ENCODE results near the gene FBXL13.
"Not testable (repeated sequence)": the region's sequence is repeated elsewhere in the genome, so short reads cannot be mapped to it uniquely, and the experiment has no call there.

The FBXL13 gene

GRCh38 chr7:103056006-103056405, 18.6 kb downstream of the FBXL13 start:
- not testable (repeated sequence) for H3K27me3 ChIP-seq (ENCODE audit: control insufficient read depth in 1 of 2, insufficient read depth in 2 of 2, low read length in 2 of 2); H3K4me1 ChIP-seq (ENCODE audit: insufficient read depth, low read length); H3K9me3 ChIP-seq (ENCODE audit: low read length); H3K27ac ChIP-seq (ENCODE audit: low read depth, low read length); H3K36me3 ChIP-seq (ENCODE audit: insufficient read depth, low read length); H3K4me3 ChIP-seq (ENCODE audit: low read depth in 1 of 2, low read length in 2 of 2); H3K9ac ChIP-seq (ENCODE audit: low read length)

GRCh38 chr7:103051519-103051918, 23.1 kb downstream of the FBXL13 start:
- no peak overlapping the region for H3K27ac ChIP-seq (ENCODE audit: low read depth, low read length)
- no peaks in the 10 kb centered on the region for H3K9me3 ChIP-seq (ENCODE audit: low read length)
- no peaks in the 10 kb centered on the region for H3K27me3 ChIP-seq (ENCODE audit: control insufficient read depth in 1 of 2, insufficient read depth in 2 of 2, low read length in 2 of 2)
- H3K4me1 ChIP-seq (ENCODE audit: insufficient read depth, low read length), result no peaks in the 10 kb centered on the region
- H3K9ac ChIP-seq (ENCODE audit: low read length), result no peak overlapping the region
- no peaks in the 10 kb centered on the region for H3K36me3 ChIP-seq (ENCODE audit: insufficient read depth, low read length)
- no peak overlapping the region for H3K4me3 ChIP-seq (ENCODE audit: low read depth in 1 of 2, low read length in 2 of 2)

DNA sequence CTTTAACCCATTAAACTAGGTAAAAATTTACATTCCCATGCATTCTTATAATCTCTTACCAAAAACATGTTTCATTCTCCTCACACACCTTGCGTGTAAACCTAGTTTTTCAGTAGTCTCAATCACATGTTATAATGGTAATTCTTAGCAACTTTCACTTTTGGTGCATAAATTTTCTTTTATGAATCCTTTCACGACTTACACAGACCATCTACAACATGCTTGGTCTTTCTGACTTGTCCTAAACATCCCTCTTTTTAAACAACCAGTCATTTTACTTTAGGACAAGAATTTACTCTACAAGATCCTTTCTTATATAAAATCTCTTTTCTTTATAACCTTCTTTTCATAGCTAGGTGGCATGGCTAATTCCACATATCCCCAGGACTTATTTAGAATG, 25.8 kb downstream of the FBXL13 start:
- Histone ChIP-seq H3K4me1 (ENCODE audit: insufficient read depth, low read length) (no peaks in the 10 kb centered on the region), H3K27me3 (ENCODE audit: control insufficient read depth in 1 of 2, insufficient read depth in 2 of 2, low read length in 2 of 2) (no peaks in the 10 kb centered on the region), H3K4me3 (ENCODE audit: low read depth in 1 of 2, low read length in 2 of 2) (no peak overlapping the region), H3K9me3 (ENCODE audit: low read length) (no peaks in the 10 kb centered on the region), H3K9ac (ENCODE audit: low read length) (no peak overlapping the region), H3K36me3 (ENCODE audit: insufficient read depth, low read length) (no peaks in the 10 kb centered on the region), H3K27ac (ENCODE audit: low read depth, low read length) (no peak overlapping the region)

GRCh38 chr7:103041815-103042214, 32.8 kb downstream of the FBXL13 start:
- H3K27ac ChIP-seq (ENCODE audit: low read depth, low read length); H3K9me3 ChIP-seq (ENCODE audit: low read length); H3K36me3 ChIP-seq (ENCODE audit: insufficient read depth, low read length); H3K9ac ChIP-seq (ENCODE audit: low read length); H3K27me3 ChIP-seq (ENCODE audit: control insufficient read depth in 1 of 2, insufficient read depth in 2 of 2, low read length in 2 of 2); H3K4me3 ChIP-seq (ENCODE audit: low read depth in 1 of 2, low read length in 2 of 2); H3K4me1 ChIP-seq (ENCODE audit: insufficient read depth, low read length): not testable (repeated sequence)

DNA sequence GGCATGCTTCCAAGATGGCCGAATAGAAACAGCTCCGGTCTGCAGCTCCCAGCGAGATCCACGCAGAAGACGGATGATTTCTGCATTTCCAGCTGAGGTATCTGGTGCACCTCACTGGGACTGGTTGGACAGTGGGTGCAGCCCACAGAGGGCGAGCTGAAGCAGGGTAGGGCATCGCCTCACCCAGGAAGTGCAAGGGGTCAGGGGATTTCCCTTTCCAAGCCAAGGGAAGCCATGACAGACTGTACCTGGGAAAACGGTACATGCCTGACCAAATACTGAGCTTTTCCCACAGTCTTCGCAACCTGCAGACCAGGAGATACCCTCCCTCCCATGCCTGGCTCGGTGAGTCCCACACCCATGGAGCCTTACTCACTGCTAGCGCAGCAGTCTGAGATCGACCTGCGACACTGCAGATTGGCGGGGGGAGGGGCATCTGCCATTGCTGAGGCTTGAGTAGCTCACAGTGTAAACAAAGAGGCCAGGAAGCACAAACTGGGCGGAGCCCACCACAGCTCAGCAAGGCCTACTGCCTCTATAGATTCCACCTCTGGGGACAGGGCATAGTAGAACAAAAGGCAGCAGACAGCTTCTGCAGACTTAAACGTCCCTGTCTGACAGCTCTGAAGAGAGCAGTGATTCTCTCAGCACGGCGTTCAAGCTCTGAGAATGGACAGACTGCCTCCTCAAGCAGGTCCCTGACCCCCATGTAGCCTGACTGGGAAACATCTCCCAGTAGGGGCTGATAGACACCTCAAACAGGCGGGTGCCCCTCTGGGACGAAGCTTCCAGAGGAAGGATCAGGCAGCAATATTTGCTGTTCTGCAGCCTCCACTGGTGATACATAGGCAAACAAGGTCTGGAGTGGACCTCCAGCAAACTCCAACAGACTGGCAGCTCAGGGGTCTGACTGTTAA, 36.5 kb downstream of the FBXL13 start:
- not testable (repeated sequence) for H3K27me3 ChIP-seq (ENCODE audit: control insufficient read depth in 1 of 2, insufficient read depth in 2 of 2, low read length in 2 of 2); H3K27ac ChIP-seq (ENCODE audit: low read depth, low read length); H3K9me3 ChIP-seq (ENCODE audit: low read length); H3K9ac ChIP-seq (ENCODE audit: low read length); H3K36me3 ChIP-seq (ENCODE audit: insufficient read depth, low read length); H3K4me3 ChIP-seq (ENCODE audit: low read depth in 1 of 2, low read length in 2 of 2); H3K4me1 ChIP-seq (ENCODE audit: insufficient read depth, low read length)

DNA sequence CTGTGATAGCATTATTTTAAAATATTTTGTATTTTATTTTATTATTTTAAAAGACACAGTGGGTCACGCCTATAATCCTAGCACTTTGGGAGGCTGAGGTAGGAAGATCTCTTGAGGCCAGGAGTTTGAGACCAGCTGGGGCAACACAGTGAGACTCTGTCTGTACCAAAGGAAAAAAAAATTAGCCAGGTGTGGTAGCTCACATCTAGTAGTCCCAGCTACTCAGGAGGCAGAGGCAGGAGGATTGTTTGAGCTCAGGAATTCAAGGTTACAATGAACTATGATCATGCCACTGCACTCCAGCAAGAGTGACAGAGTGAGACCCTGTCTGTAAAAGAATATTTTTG, 37.1 kb downstream of the FBXL13 start:
- Histone ChIP-seq H3K27ac (ENCODE audit: low read depth, low read length) (no peak overlapping the region), H3K4me3 (ENCODE audit: low read depth in 1 of 2, low read length in 2 of 2) (no peak overlapping the region), H3K4me1 (ENCODE audit: insufficient read depth, low read length) (no peaks in the 10 kb centered on the region), H3K9ac (ENCODE audit: low read length) (no peak overlapping the region), H3K36me3 (ENCODE audit: insufficient read depth, low read length) (no peaks in the 10 kb centered on the region), H3K9me3 (ENCODE audit: low read length) (no peaks in the 10 kb centered on the region), H3K27me3 (ENCODE audit: control insufficient read depth in 1 of 2, insufficient read depth in 2 of 2, low read length in 2 of 2) (no peaks in the 10 kb centered on the region)

DNA sequence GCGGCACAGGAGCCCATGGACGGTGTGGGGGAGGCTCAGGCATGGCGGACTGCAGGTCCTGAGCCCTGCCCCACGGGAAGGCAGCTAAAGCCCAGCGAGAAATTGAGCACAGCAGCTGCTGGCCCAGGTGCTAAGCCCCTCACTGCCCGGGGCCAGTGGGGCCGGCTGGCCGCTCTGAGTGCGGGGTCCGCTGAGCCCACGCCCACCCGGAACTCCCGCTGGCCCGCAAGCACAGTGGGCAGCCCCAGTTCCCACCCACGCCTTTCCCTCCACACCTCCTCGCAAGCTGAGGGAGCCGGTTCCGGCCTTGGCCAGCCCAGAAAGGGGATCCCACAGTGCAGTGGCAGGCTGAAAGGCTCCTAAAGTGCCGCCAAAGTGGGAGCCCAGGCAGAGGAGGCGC, 40.3 kb downstream of the FBXL13 start:
- not testable (repeated sequence) for H3K36me3 ChIP-seq (ENCODE audit: insufficient read depth, low read length); H3K4me1 ChIP-seq (ENCODE audit: insufficient read depth, low read length); H3K27me3 ChIP-seq (ENCODE audit: control insufficient read depth in 1 of 2, insufficient read depth in 2 of 2, low read length in 2 of 2); H3K9ac ChIP-seq (ENCODE audit: low read length); H3K4me3 ChIP-seq (ENCODE audit: low read depth in 1 of 2, low read length in 2 of 2); H3K9me3 ChIP-seq (ENCODE audit: low read length); H3K27ac ChIP-seq (ENCODE audit: low read depth, low read length)

- Histone ChIP-seq H3K36me3 (ENCODE audit: insufficient read depth, low read length) (no peaks in the 10 kb centered on the region), H3K4me1 (ENCODE audit: insufficient read depth, low read length) (no peaks in the 10 kb centered on the region), H3K4me3 (ENCODE audit: low read depth in 1 of 2, low read length in 2 of 2) (no peak overlapping the region), H3K27ac (ENCODE audit: low read depth, low read length) (no peak overlapping the region), H3K9me3 (ENCODE audit: low read length) (no peaks in the 10 kb centered on the region), H3K27me3 (ENCODE audit: control insufficient read depth in 1 of 2, insufficient read depth in 2 of 2, low read length in 2 of 2) (no peaks in the 10 kb centered on the region), H3K9ac (ENCODE audit: low read length) (no peak overlapping the region)
Observed at GRCh38 chr7:103031781-103032180, 42.8 kb downstream of the FBXL13 start.

GRCh38 chr7:103031024-103031423, 43.6 kb downstream of the FBXL13 start:
- Histone ChIP-seq H3K36me3 (ENCODE audit: insufficient read depth, low read length) (no peaks in the 10 kb centered on the region), H3K4me1 (ENCODE audit: insufficient read depth, low read length) (no peaks in the 10 kb centered on the region), H3K4me3 (ENCODE audit: low read depth in 1 of 2, low read length in 2 of 2) (no peak overlapping the region)

GRCh38 chr7:103025341-103025740, 49.3 kb downstream of the FBXL13 start:
- no peaks in the 10 kb centered on the region for H3K27me3 ChIP-seq (ENCODE audit: control insufficient read depth in 1 of 2, insufficient read depth in 2 of 2, low read length in 2 of 2)

More at GRCh38 chr7:103031024-103031423, 43.6 kb downstream of the FBXL13 start:
- no peaks in the 10 kb centered on the region for H3K9me3 ChIP-seq (ENCODE audit: low read length)
- H3K27ac ChIP-seq (ENCODE audit: low read depth, low read length), result no peak overlapping the region
- H3K27me3 ChIP-seq (ENCODE audit: control insufficient read depth in 1 of 2, insufficient read depth in 2 of 2, low read length in 2 of 2), result no peaks in the 10 kb centered on the region
- H3K9ac ChIP-seq (ENCODE audit: low read length), result no peak overlapping the region

DNA sequence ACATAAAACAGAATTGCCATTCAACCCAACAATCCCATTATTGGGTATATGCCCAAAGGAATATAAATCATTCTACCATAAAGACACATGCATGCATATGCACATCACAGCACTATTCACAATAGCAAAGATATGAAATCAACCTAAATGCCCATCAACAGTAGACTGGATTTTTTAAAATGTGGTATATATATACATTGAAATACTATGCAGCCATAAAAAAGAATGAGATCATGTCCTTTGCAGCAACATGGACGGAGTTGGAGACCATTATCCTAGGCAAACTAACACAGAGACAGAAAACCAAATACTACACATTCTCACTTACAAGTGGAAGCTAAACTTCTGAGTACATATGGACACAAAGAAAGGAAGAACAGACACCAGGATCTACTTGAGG, 51.0 kb downstream of the FBXL13 start:
- H3K4me3 ChIP-seq (ENCODE audit: low read depth in 1 of 2, low read length in 2 of 2); H3K27me3 ChIP-seq (ENCODE audit: control insufficient read depth in 1 of 2, insufficient read depth in 2 of 2, low read length in 2 of 2); H3K36me3 ChIP-seq (ENCODE audit: insufficient read depth, low read length); H3K9me3 ChIP-seq (ENCODE audit: low read length); H3K4me1 ChIP-seq (ENCODE audit: insufficient read depth, low read length); H3K27ac ChIP-seq (ENCODE audit: low read depth, low read length); H3K9ac ChIP-seq (ENCODE audit: low read length): not testable (repeated sequence)

More at GRCh38 chr7:103025341-103025740, 49.3 kb downstream of the FBXL13 start:
- H3K9ac ChIP-seq (ENCODE audit: low read length), result no peak overlapping the region
- no peaks in the 10 kb centered on the region for H3K4me1 ChIP-seq (ENCODE audit: insufficient read depth, low read length)
- no peak overlapping the region for H3K27ac ChIP-seq (ENCODE audit: low read depth, low read length)
- H3K36me3 ChIP-seq (ENCODE audit: insufficient read depth, low read length), result no peaks in the 10 kb centered on the region
- no peaks in the 10 kb centered on the region for H3K9me3 ChIP-seq (ENCODE audit: low read length)
- no peak overlapping the region for H3K4me3 ChIP-seq (ENCODE audit: low read depth in 1 of 2, low read length in 2 of 2)

GRCh38 chr7:103021490-103021889, 53.1 kb downstream of the FBXL13 start:
- not testable (repeated sequence) for H3K4me3 ChIP-seq (ENCODE audit: low read depth in 1 of 2, low read length in 2 of 2); H3K27me3 ChIP-seq (ENCODE audit: control insufficient read depth in 1 of 2, insufficient read depth in 2 of 2, low read length in 2 of 2); H3K4me1 ChIP-seq (ENCODE audit: insufficient read depth, low read length); H3K27ac ChIP-seq (ENCODE audit: low read depth, low read length); H3K9ac ChIP-seq (ENCODE audit: low read length); H3K9me3 ChIP-seq (ENCODE audit: low read length); H3K36me3 ChIP-seq (ENCODE audit: insufficient read depth, low read length)

Measured in muscle layer of colon (tissue), 2 donors.